GM19455 (cell line): Measurements from ENCODE around the gene ABI1.
"Not testable (repeated sequence)": the region's sequence is repeated elsewhere in the genome, so short reads cannot be mapped to it uniquely, and the experiment has no call there.

Experiments
- ATAC-seq: cut with Tn5 transposase; IDR thresholded peaks from one replicate; pipeline ENCODE4 v1.9.1; 2021; ENCODE audit not compliant: unreplicated experiment

Gene ABI1

GRCh38 chr10:26860443-26861204 is at the start of gene ABI1:
Gene ABI1, minus strand, starts transcription at chr10:26860958. Its CDS starts 95 bp downstream, at chr10:26860863.
- peak; percentile 64 for ATAC-seq

- ATAC-seq: no peak
These were observed 49.0 kb upstream of the ABI1 start for GRCh38 chr10:26909753-26910152.

- ATAC-seq: not testable (repeated sequence)
These were observed 44.6 kb upstream of the ABI1 start for GRCh38 chr10:26905253-26905781.

GRCh38 chr10:26903431-26904217 is 42.9 kb upstream of the ABI1 start:
- ATAC-seq: no peak

GRCh38 chr10:26892306-26892923 is 31.7 kb upstream of the ABI1 start:
- peak; percentile 88 for ATAC-seq

GRCh38 chr10:26890956-26891355 is 30.2 kb upstream of the ABI1 start:
- no peak for ATAC-seq

GRCh38 chr10:26887611-26888215 is 27.0 kb upstream of the ABI1 start:
- ATAC-seq: no peak

GRCh38 chr10:26881600-26882331 is 21.0 kb upstream of the ABI1 start:
- ATAC-seq: peak; percentile 76

- ATAC-seq: no peak
These were observed 19.0 kb upstream of the ABI1 start for GRCh38 chr10:26879744-26880143.

GRCh38 chr10:26870766-26871165 is 10.0 kb upstream of the ABI1 start:
- ATAC-seq: no peak

- ATAC-seq: no peak
These were observed 8.8 kb upstream of the ABI1 start for GRCh38 chr10:26869528-26869927.

- no peak for ATAC-seq
These were observed 2.8 kb upstream of the ABI1 start for GRCh38 chr10:26863351-26864076.

GRCh38 chr10:26861205-26861998 is 644 bp upstream of the ABI1 start:
- no peak for ATAC-seq

- peak; percentile 21 for ATAC-seq
These were observed 686 bp downstream of the ABI1 start for GRCh38 chr10:26860102-26860442.

- no peak for ATAC-seq
These were observed 1.3 kb downstream of the ABI1 start for GRCh38 chr10:26859241-26860101.

GRCh38 chr10:26858707-26859034 is 2.1 kb downstream of the ABI1 start:
- no peak for ATAC-seq

GRCh38 chr10:26857991-26858706 is 2.6 kb downstream of the ABI1 start:
- no peak for ATAC-seq

GRCh38 chr10:26857553-26857952 is 3.2 kb downstream of the ABI1 start:
- ATAC-seq: not testable (repeated sequence)
